MM.1S (cell line): ENCODE results near the gene NAT8L.

Source experiments
- DNase-seq: peaks from one replicate; pipeline ENCODE4 v3.0.0-alpha.2; 2015
- H2AFZ ChIP-seq: fragments of 300-600 bp; sonication (generic); 2 replicates; pipeline ENCODE4 v1.6.0; 2016; ENCODE audit warnings: antibody characterized with exemption, low read length
- H3F3A ChIP-seq: fragments of 300-600 bp; sonication (generic); 2 replicates; pipeline ENCODE4 v1.6.1; 2016; ENCODE audit warnings: mild to moderate bottlenecking, antibody characterized with exemption, low read length, moderate library complexity, mixed read lengths; ENCODE audit not compliant: insufficient read depth
- H3K27ac ChIP-seq: fragments of 300-600 bp; sonication (generic); 2 replicates; pipeline ENCODE4 v1.5.1; 2016; ENCODE audit warnings: mild to moderate bottlenecking, low read length
- H3K27me3 ChIP-seq: fragments of 300-600 bp; sonication (generic); replicated peaks from 2 replicates; pipeline ENCODE4 v1.6.0; 2016; ENCODE audit warnings: low read length; ENCODE audit not compliant: insufficient read depth
- H3K36me3 ChIP-seq: fragments of 300-600 bp; sonication (generic); replicated peaks from 2 replicates; pipeline ENCODE4 v1.6.1; 2016; ENCODE audit warnings: mild to moderate bottlenecking, low read length, mixed read lengths; ENCODE audit not compliant: insufficient read depth
- H3K4me1 ChIP-seq: fragments of 300-600 bp; sonication (generic); 2 replicates; pipeline ENCODE4 v1.6.1; 2016; ENCODE audit warnings: low read length, mixed read lengths
- H3K4me2 ChIP-seq: fragments of 300-600 bp; sonication (generic); 2 replicates; pipeline ENCODE4 v1.6.0; 2016; ENCODE audit warnings: low read depth, low read length
- H3K4me3 ChIP-seq: fragments of 300-600 bp; sonication (generic); 2 replicates; pipeline ENCODE4 v1.5.1; 2016; ENCODE audit warnings: low read length, mixed read lengths
- H3K79me2 ChIP-seq: fragments of 300-600 bp; sonication (generic); 2 replicates; pipeline ENCODE4 v1.6.1; 2016; ENCODE audit warnings: mixed run types, low read length, mixed read lengths
- H3K9ac ChIP-seq: fragments of 300-600 bp; sonication (generic); 2 replicates; pipeline ENCODE4 v1.6.1; 2016; ENCODE audit warnings: low read length, mixed read lengths
- H3K9me2 ChIP-seq: fragments of 300-600 bp; sonication (generic); replicated peaks from 2 replicates; pipeline ENCODE4 v1.6.1; 2016; ENCODE audit warnings: mild to moderate bottlenecking, low read length, mixed read lengths; ENCODE audit not compliant: insufficient read depth
- H3K9me3 ChIP-seq: fragments of 300-600 bp; sonication (generic); replicated peaks from 2 replicates; pipeline ENCODE4 v1.6.1; 2016; ENCODE audit warnings: mild to moderate bottlenecking, low read length, mixed read lengths; ENCODE audit not compliant: insufficient read depth
- H4K20me1 ChIP-seq: fragments of 300-600 bp; sonication (generic); 2 replicates; pipeline ENCODE4 v1.6.1; 2016; ENCODE audit warnings: mild to moderate bottlenecking, low read length, moderate library complexity, mixed read lengths; ENCODE audit not compliant: insufficient read depth
- EZH2 ChIP-seq: fragments of 300-600 bp; sonication (generic); optimal IDR thresholded peaks from 2 replicates; pipeline ENCODE3; 2017; ENCODE audit warnings: low read depth, mild to moderate bottlenecking, antibody characterized with exemption, low read length, mixed read lengths
- EZH2phosphoT487 ChIP-seq: fragments of 300-600 bp; sonication (generic); IDR thresholded peaks from 2 replicates; pipeline ENCODE4 v1.6.1; 2018; ENCODE audit warnings: antibody characterized with exemption, low read length
- TF ChIP-seq, protein P1 (sequence below): fragments of 300-600 bp; sonication (generic); IDR thresholded peaks from 2 replicates; pipeline ENCODE4 v1.5.1; 2016; ENCODE audit warnings: antibody characterized with exemption, low read length, mixed read lengths

NAT8L gene

DNA sequence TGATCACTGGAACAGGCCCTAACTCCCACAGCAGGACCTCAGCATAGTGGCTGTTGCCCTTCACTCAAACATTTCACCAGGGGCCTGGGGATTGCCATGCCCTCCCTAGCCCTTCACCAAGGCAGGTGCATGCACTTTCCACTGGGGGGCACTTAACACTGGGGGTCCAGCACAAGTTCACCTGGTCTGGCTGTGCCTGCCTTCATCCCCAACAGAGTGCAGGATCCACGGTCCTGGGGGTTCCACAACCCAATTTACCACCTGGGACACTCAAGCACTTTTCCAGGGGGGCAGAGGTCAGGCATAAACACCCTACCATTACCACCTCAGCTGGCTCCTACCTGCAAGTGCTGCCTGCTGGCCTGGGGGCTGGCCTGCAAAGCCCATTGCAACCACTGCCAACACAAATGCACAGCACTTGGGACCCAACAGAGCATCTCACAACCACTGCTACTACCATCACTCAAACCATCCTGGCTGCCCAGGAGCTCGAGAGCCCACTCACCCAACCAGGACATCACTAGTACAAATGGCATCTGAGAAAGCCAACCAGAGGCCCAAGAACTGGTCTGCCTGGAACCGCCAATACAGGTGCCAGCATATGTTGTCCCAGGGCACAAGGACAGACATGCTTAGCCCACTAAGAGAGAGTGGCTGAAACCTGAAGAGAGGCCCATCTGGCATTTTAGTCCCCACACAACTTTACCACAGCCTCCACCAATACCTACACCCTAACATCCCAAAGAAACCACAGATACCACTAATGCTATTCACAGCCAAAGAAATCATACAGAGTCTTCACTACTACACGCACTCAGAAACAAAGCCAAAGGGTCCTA is 43.1 kb downstream of the NAT8L start:
- no peaks in the 10 kb centered on the region for H3K36me3 ChIP-seq
- no peaks in the 10 kb centered on the region for H3K9me3 ChIP-seq
- H4K20me1 ChIP-seq = 0 out of 2 replicates have a peak, but pooled peaks cover 3% of the 10 kb centered on the region
- no peak overlapping the region for H3K27ac ChIP-seq
- H3K4me3 ChIP-seq = no peak overlapping the region
- H3K27me3 ChIP-seq = 0 out of 2 replicates have a peak, but pooled peaks cover 3% of the 10 kb centered on the region
- H3K9me2 ChIP-seq = no peaks in the 10 kb centered on the region
- TF ChIP-seq, protein P1, sequence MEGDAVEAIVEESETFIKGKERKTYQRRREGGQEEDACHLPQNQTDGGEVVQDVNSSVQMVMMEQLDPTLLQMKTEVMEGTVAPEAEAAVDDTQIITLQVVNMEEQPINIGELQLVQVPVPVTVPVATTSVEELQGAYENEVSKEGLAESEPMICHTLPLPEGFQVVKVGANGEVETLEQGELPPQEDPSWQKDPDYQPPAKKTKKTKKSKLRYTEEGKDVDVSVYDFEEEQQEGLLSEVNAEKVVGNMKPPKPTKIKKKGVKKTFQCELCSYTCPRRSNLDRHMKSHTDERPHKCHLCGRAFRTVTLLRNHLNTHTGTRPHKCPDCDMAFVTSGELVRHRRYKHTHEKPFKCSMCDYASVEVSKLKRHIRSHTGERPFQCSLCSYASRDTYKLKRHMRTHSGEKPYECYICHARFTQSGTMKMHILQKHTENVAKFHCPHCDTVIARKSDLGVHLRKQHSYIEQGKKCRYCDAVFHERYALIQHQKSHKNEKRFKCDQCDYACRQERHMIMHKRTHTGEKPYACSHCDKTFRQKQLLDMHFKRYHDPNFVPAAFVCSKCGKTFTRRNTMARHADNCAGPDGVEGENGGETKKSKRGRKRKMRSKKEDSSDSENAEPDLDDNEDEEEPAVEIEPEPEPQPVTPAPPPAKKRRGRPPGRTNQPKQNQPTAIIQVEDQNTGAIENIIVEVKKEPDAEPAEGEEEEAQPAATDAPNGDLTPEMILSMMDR = no peak
- no peak for TF ChIP-seq EZH2
- no peak for TF ChIP-seq EZH2phosphoT487
- no peaks in the 10 kb centered on the region for H3K79me2 ChIP-seq
- 0 out of 2 replicates have a peak, but pooled peaks cover 3% of the 10 kb centered on the region for H3K4me1 ChIP-seq
- no peak overlapping the region for H2AFZ ChIP-seq
- H3K4me2 ChIP-seq = no peak overlapping the region
- no peak overlapping the region for H3K9ac ChIP-seq
- no peak for DNase-seq
- no peaks in the 10 kb centered on the region for H3F3A ChIP-seq

- TF ChIP-seq EZH2 (no peak), EZH2phosphoT487 (no peak)
- TF ChIP-seq, protein P1 = no peak
- no peak overlapping the region for H2AFZ ChIP-seq
- H3K79me2 ChIP-seq = no peaks in the 10 kb centered on the region
- H3K9me3 ChIP-seq = no peaks in the 10 kb centered on the region
- DNase-seq = no peak
- H3K4me2 ChIP-seq = no peak overlapping the region
- no peaks in the 10 kb centered on the region for H3K36me3 ChIP-seq
- H3K27me3 ChIP-seq = 0 out of 2 replicates have a peak, but pooled peaks cover 3% of the 10 kb centered on the region
- no peak overlapping the region for H3K27ac ChIP-seq
- no peak overlapping the region for H3K9ac ChIP-seq
- H3K4me1 ChIP-seq = 0 out of 2 replicates have a peak, but pooled peaks cover 3% of the 10 kb centered on the region
- H3K4me3 ChIP-seq = no peak overlapping the region
- H4K20me1 ChIP-seq = 0 out of 2 replicates have a peak, but pooled peaks cover 3% of the 10 kb centered on the region
- H3K9me2 ChIP-seq = no peaks in the 10 kb centered on the region
- no peaks in the 10 kb centered on the region for H3F3A ChIP-seq
These were observed 44.2 kb downstream of the NAT8L start for GRCh38 chr4:2103127-2103842.

DNA sequence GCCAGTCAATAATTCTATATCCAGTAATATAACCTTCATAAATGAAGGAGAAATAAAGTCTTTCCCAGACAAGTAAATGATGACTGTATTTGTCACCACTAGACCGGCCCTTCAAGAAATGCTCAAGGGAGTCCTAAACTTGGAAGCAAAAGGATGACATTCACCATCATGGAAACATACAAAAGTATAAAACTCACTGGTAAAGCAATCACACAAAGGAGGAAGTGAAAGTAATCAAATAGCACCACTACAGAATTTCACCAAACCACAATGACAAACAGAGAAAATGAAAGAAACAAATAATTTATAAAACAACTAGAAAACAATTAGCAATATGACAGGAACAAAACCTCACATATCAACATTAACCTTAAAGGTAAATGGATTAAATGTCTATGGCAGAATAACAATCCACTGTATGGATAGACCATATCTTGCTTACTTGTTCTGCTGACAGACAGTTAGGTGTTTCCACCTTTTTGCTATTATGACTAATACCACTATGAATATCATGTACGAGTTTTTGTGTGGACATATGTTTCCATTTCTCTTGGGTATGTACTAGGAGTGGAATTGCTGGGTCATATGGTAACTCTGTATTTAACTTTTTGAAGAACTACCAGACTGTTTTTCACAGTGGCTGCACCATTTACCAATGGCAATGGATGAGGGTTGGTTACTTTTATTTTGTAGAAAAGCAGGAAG is 44.9 kb downstream of the NAT8L start:
- no peaks in the 10 kb centered on the region for H3K79me2 ChIP-seq
- H4K20me1 ChIP-seq = 0 out of 2 replicates have a peak, but pooled peaks cover 3% of the 10 kb centered on the region
- no peak overlapping the region for H3K27ac ChIP-seq
- H3K9me3 ChIP-seq = no peaks in the 10 kb centered on the region
- DNase-seq = no peak
- H3K4me3 ChIP-seq = no peak overlapping the region
- no peaks in the 10 kb centered on the region for H3F3A ChIP-seq
- H3K9me2 ChIP-seq = no peaks in the 10 kb centered on the region
- H3K4me2 ChIP-seq = no peak overlapping the region
- 0 out of 2 replicates have a peak, but pooled peaks cover 3% of the 10 kb centered on the region for H3K27me3 ChIP-seq
- no peak for TF ChIP-seq EZH2phosphoT487
- TF ChIP-seq, protein P1 = no peak
- TF ChIP-seq EZH2 = no peak
- 0 out of 2 replicates have a peak, but pooled peaks cover 3% of the 10 kb centered on the region for H3K4me1 ChIP-seq
- H3K36me3 ChIP-seq = no peaks in the 10 kb centered on the region
- no peak overlapping the region for H2AFZ ChIP-seq
- H3K9ac ChIP-seq = no peak overlapping the region
